OCI-LY1 (cell line): ENCODE measurements around the gene CFAP251.

Source experiments
- H2AFZ ChIP-seq: fragments of 200-600 bp; sonication (generic), shearing (Covaris generic); 2 replicates; pipeline ENCODE4 v1.6.0; 2014; ENCODE audit warnings: antibody characterized with exemption, mild to moderate bottlenecking, low read length
- H3F3A ChIP-seq: fragments of 200-600 bp; sonication (generic), shearing (Covaris generic); 2 replicates; pipeline ENCODE4 v1.6.0; 2014; ENCODE audit warnings: mild to moderate bottlenecking, antibody characterized with exemption, low read length, moderate library complexity; ENCODE audit not compliant: insufficient read depth
- H3K27ac ChIP-seq: fragments of 200-600 bp; sonication (generic); 2 replicates; pipeline ENCODE4 v1.5.1; 2014; ENCODE audit warnings: low read length, mixed run types, mild to moderate bottlenecking, low read depth; ENCODE audit not compliant: poor library complexity, severe bottlenecking
- H3K27me3 ChIP-seq: fragments of 200-600 bp; sonication (generic); 2 replicates; pipeline ENCODE4 v1.6.0; 2014; ENCODE audit warnings: antibody characterized with exemption, mild to moderate bottlenecking, low read length, moderate library complexity; ENCODE audit not compliant: insufficient read depth
- H3K36me3 ChIP-seq: fragments of 200-600 bp; sonication (generic); 2 replicates; pipeline ENCODE4 v1.6.1; 2014; ENCODE audit warnings: mild to moderate bottlenecking, antibody characterized with exemption, low read length, moderate library complexity, mixed read lengths; ENCODE audit not compliant: insufficient read depth
- H3K4me1 ChIP-seq: fragments of 200-600 bp; sonication (generic); 2 replicates; pipeline ENCODE4 v1.5.1; 2014; ENCODE audit warnings: mild to moderate bottlenecking, low read length, moderate library complexity; ENCODE audit not compliant: insufficient read depth, severe bottlenecking
- H3K4me2 ChIP-seq: fragments of 200-600 bp; sonication (generic), shearing (Covaris generic); 2 replicates; pipeline ENCODE4 v1.6.1; 2014; ENCODE audit warnings: low read length
- H3K4me3 ChIP-seq: fragments of 200-600 bp; sonication (generic); 2 replicates; pipeline ENCODE4 v1.5.1; 2014; ENCODE audit warnings: low read length, low read depth, mild to moderate bottlenecking, mixed read lengths; ENCODE audit not compliant: poor library complexity, severe bottlenecking
- H3K79me2 ChIP-seq: fragments of 200-600 bp; shearing (Covaris generic); 2 replicates; pipeline ENCODE4 v1.6.1; 2016; ENCODE audit warnings: mixed run types, low read length, mixed read lengths; ENCODE audit not compliant: insufficient read depth
- H3K9ac ChIP-seq: fragments of 200-600 bp; sonication (generic), shearing (Covaris generic); 2 replicates; pipeline ENCODE4 v1.6.1; 2014; ENCODE audit warnings: mild to moderate bottlenecking, low read length, mixed read lengths
- H3K9me2 ChIP-seq: fragments of 200-600 bp; sonication (generic), shearing (Covaris generic); 2 replicates; pipeline ENCODE4 v1.6.1; 2014; ENCODE audit warnings: low read depth, mild to moderate bottlenecking, low read length, mixed read lengths
- H3K9me3 ChIP-seq: fragments of 200-600 bp; shearing (Covaris generic); 2 replicates; pipeline ENCODE4 v1.6.1; 2014; ENCODE audit warnings: low read length, mixed read lengths
- H4K20me1 ChIP-seq: fragments of 200-600 bp; sonication (generic), shearing (Covaris generic); 2 replicates; pipeline ENCODE4 v1.6.0; 2016; ENCODE audit warnings: mild to moderate bottlenecking, low read length; ENCODE audit not compliant: insufficient read depth
- EZH2 ChIP-seq: fragments of 200-600 bp; sonication (generic), shearing (Covaris generic); IDR thresholded peaks from 2 replicates; pipeline ENCODE4 v1.8.0; 2017; ENCODE audit warnings: borderline replicate concordance, mixed run types, mild to moderate bottlenecking, antibody characterized with exemption, low read length, moderate library complexity, mixed read lengths
- TF ChIP-seq, protein P1 (sequence below): fragments of 200-600 bp; sonication (generic), shearing (Covaris generic); IDR thresholded peaks from 2 replicates; pipeline ENCODE4 v1.5.1; 2017; ENCODE audit warnings: mild to moderate bottlenecking, antibody characterized with exemption, low read length, moderate library complexity, mixed read lengths

Gene CFAP251

GRCh38 chr12:122045262-122045661 is 126.9 kb downstream of the CFAP251 start:
- H3F3A ChIP-seq, result no peaks in the 10 kb centered on the region
- H3K4me3 ChIP-seq, result no peak overlapping the region
- no peak for TF ChIP-seq EZH2
- TF ChIP-seq, protein P1, sequence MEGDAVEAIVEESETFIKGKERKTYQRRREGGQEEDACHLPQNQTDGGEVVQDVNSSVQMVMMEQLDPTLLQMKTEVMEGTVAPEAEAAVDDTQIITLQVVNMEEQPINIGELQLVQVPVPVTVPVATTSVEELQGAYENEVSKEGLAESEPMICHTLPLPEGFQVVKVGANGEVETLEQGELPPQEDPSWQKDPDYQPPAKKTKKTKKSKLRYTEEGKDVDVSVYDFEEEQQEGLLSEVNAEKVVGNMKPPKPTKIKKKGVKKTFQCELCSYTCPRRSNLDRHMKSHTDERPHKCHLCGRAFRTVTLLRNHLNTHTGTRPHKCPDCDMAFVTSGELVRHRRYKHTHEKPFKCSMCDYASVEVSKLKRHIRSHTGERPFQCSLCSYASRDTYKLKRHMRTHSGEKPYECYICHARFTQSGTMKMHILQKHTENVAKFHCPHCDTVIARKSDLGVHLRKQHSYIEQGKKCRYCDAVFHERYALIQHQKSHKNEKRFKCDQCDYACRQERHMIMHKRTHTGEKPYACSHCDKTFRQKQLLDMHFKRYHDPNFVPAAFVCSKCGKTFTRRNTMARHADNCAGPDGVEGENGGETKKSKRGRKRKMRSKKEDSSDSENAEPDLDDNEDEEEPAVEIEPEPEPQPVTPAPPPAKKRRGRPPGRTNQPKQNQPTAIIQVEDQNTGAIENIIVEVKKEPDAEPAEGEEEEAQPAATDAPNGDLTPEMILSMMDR, result no peak
- H3K9me3 ChIP-seq, result no peaks in the 10 kb centered on the region
- H4K20me1 ChIP-seq, result no peaks in the 10 kb centered on the region
- no peaks in the 10 kb centered on the region for H3K27me3 ChIP-seq
- no peak overlapping the region for H3K4me2 ChIP-seq
- H3K4me1 ChIP-seq, result no peaks in the 10 kb centered on the region
- no peak overlapping the region for H3K27ac ChIP-seq
- H3K36me3 ChIP-seq, result peaks cover 88% of the 10 kb centered on the region
- H3K9me2 ChIP-seq, result no peaks in the 10 kb centered on the region
- H3K9ac ChIP-seq, result no peak overlapping the region
- no peak overlapping the region for H2AFZ ChIP-seq
- H3K79me2 ChIP-seq, result no peaks in the 10 kb centered on the region

- no peak overlapping the region for H3K27ac ChIP-seq
Measured at GRCh38 chr12:122046145-122046544, 127.8 kb downstream of the CFAP251 start.

GRCh38 chr12:122048151-122048550 is 129.8 kb downstream of the CFAP251 start:
- peaks cover 4% of the 10 kb centered on the region; the same call in 1 of the 2 replicates for H3F3A ChIP-seq
- no peaks in the 10 kb centered on the region for H3K27me3 ChIP-seq
- H3K36me3 ChIP-seq, result peaks cover 75% of the 10 kb centered on the region
- H3K27ac ChIP-seq, result no peak overlapping the region
- H3K4me1 ChIP-seq, result peaks cover 7% of the 10 kb centered on the region
- no peak overlapping the region for H3K9ac ChIP-seq
- no peak for TF ChIP-seq EZH2
- TF ChIP-seq, protein P1, result no peak
- no peak overlapping the region for H3K4me3 ChIP-seq
- no peaks in the 10 kb centered on the region for H3K79me2 ChIP-seq
- no peaks in the 10 kb centered on the region for H4K20me1 ChIP-seq
- no peaks in the 10 kb centered on the region for H3K9me2 ChIP-seq
- no peaks in the 10 kb centered on the region for H3K9me3 ChIP-seq
- no peak overlapping the region for H3K4me2 ChIP-seq
- no peak overlapping the region for H2AFZ ChIP-seq

More at GRCh38 chr12:122046145-122046544, 127.8 kb downstream of the CFAP251 start:
- Histone ChIP-seq H3K4me1 (peaks cover 2% of the 10 kb centered on the region), H2AFZ (no peak overlapping the region), H3K9ac (no peak overlapping the region), H3K9me3 (no peaks in the 10 kb centered on the region), H3K4me3 (no peak overlapping the region), H4K20me1 (no peaks in the 10 kb centered on the region), H3K79me2 (no peaks in the 10 kb centered on the region), H3K36me3 (peaks cover 88% of the 10 kb centered on the region), H3F3A (no peaks in the 10 kb centered on the region), H3K27me3 (no peaks in the 10 kb centered on the region), H3K9me2 (no peaks in the 10 kb centered on the region), H3K4me2 (no peak overlapping the region)
- TF ChIP-seq, protein P1, result no peak
- TF ChIP-seq EZH2, result no peak
